ENCODE measurements around the gene METTL27. TPM values are rescaled to one million over a fixed set of nuclear protein-coding genes. Genes with fewer than 3 reads are reported as not detected.
A peak's percentile ranks its signal among the peaks of the same experiment; 100 is the strongest.
"Not testable (repeated sequence)": the region's sequence is repeated elsewhere in the genome, so short reads cannot be mapped to it uniquely, and the experiment has no call there.

METTL27 gene
- polyA plus RNA-seq, 4 donors, result 1.8 to 19.0 (median 6.2) TPM

DNA sequence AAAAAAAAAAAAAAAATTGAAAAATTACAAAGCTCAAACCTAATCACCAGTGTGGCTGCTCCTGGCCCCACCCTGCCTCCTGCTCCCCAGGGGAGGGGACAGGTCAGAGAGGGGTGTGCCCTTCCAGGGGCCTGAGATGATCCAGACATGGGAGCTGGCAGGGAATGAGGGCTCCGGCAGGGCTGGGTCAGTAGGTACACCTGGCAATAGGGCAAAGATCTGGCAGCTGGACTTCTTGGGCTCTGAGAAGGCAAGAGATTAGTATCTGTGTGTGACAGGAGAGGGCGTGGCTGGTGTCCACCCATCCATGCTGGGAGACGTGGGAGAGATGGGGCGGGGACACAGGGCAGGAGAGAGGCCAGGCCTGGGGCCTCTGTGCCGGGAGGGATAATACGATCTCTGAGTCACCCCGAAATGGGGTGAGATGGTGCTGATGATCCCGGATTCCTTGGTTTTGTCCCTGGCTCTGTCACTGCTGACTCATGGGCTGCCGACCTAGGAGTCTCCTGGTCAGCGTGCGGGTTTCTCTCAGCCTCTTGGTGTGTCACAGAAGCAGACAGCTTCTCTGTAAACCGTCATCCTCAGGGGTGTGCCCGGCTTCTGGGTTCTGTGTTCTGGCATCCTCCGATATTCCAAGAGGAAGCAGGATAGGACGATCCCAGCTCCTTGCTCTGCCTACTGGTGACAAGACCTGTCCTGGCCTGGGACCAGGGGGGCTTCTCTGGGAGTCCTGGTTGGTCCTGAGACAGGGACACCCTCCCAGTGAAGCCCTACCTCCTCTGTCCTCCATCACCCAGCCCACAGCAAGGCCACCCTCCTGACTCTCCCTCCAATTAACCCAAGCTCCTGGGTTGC lies 19.8 kb downstream of the METTL27 start:
- DNase-seq (ENCODE audit: low read depth in 4 of 4, low spot score in 3 of 4), result peak in 2 of 4 donors; percentile 62 to 76

DNA sequence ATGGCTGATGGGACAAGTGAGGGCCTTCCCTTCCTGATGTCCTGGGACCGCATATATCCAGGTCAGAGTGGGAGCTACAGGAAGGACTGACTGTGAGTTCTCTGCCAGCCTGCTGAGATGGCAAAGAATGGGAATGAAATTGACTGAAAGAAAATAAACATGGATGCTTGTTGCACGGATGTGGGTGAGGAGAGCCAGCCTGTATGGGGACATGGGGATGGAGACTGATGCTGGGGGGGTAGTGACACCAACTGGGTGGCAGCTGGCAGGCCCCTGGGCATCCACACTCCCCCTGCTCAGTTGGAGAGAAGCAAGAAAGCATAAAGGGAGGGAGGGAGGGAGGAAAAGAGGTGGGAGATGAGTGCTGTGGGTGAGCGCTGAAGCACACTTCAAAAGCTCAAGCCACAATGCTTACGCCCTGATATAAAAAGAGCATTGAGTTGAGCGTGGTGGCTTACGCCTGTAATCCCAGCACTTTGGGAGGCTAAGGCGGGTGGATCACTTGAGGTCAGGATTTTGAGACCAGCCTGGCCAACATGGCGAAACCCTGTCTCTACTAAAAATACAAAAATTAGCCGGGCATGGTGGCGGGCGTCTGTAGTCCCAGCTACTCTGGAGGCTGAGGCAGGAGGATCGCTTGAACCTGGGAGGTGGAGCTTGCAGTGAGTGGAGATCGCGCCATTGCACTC lies 20.6 kb downstream of the METTL27 start:
- DNase-seq (ENCODE audit: low read depth in 4 of 4, low spot score in 3 of 4), result not testable (repeated sequence)

- DNase-seq (ENCODE audit: low read depth in 4 of 4, low spot score in 3 of 4), result no peak
These were observed 22.3 kb downstream of the METTL27 start for GRCh38 chr7:73820013-73820412.

DNA sequence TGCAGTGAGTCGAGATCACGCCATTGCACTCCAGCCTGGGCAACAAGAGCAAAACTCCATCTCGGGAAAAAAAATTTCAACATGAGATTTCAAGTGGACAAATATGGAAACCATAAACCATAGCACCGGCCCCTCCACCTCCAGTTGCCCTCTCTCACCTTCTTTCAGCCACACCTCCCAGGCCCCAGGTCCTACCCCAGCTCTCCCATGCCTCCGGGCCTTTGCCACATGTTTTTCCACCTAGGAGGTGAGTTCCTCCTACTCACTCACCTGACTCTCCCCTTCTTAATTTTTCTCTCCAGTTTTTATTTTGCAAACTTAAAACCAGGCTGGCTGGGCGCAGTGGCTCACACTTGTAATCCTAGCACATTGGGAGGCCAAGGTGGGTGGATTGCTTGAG lies 25.2 kb downstream of the METTL27 start:
- DNase-seq (ENCODE audit: low read depth in 4 of 4, low spot score in 3 of 4), result no peak

DNA sequence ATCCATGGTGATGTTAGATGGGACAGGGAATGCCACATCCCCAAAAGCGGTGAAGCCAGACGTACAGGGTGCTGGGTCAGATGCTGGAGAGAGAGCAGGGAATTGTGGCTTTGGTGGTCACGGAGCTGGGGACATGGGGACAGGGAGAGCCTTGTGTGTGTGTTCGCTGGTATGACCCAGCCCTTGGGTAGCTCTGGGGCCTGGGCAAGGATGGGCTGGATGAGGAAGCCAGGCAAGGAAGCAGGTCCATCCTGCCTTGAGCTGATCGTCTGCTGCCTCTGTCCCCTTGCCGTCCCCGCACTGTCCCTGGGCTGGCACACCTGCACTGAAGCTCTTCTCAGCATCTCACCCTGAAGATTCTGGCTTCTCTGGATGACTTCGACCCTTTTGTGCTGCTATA lies 26.9 kb downstream of the METTL27 start:
- no peak for DNase-seq (ENCODE audit: low read depth in 4 of 4, low spot score in 3 of 4)

- no peak for DNase-seq (ENCODE audit: low read depth in 4 of 4, low spot score in 3 of 4)
These were observed 29.3 kb downstream of the METTL27 start for GRCh38 chr7:73812996-73813395.

DNA sequence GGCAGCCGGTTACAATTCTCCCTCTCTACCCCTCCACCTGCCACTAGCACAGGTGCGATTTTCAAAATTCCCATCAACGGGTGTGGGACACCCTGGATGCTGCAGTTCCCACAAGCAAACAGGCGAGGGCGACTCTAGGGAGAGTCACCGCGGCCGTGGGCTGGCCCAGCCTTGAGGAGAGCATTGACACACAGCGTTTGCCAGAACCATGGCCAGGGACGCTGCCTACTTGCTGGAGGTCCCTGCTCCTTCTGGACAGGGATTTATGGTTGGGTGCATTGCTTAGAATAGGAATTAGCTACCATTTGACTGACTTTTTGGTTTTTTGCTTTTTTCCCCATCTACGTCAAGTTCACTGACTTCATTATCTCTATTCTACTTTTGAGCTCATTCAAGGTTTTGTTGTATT lies 30.6 kb downstream of the METTL27 start:
- no peak for DNase-seq (ENCODE audit: low read depth in 4 of 4, low spot score in 3 of 4)

DNA sequence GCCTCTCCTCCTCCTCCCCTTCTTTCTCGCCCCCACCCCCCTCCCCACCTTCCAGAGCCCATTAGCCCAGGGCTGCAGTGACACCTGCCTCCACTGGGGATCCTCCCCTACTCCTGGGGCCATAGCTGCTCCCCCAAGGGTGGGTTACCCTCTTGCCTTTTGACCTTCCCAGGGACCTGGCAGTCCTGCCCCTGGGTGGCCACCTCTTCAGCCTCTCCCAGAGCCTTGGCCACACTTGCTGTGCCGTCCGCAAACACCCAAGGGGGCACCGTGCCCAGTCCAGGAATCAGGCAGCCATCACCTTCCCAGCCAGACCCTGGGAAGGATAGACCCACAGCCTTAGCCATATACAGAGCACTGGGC lies 31.3 kb downstream of the METTL27 start:
- DNase-seq (ENCODE audit: low read depth in 4 of 4, low spot score in 3 of 4), result no peak

GRCh38 chr7:73809467-73809951 lies 32.8 kb downstream of the METTL27 start:
- DNase-seq (ENCODE audit: low read depth in 4 of 4, low spot score in 3 of 4), result no peak

- DNase-seq (ENCODE audit: low read depth in 4 of 4, low spot score in 3 of 4), result no peak
These were observed 39.9 kb downstream of the METTL27 start for GRCh38 chr7:73802459-73802858.

- no peak for DNase-seq (ENCODE audit: low read depth in 4 of 4, low spot score in 3 of 4)
These were observed 40.7 kb downstream of the METTL27 start for GRCh38 chr7:73801577-73801976.

DNA sequence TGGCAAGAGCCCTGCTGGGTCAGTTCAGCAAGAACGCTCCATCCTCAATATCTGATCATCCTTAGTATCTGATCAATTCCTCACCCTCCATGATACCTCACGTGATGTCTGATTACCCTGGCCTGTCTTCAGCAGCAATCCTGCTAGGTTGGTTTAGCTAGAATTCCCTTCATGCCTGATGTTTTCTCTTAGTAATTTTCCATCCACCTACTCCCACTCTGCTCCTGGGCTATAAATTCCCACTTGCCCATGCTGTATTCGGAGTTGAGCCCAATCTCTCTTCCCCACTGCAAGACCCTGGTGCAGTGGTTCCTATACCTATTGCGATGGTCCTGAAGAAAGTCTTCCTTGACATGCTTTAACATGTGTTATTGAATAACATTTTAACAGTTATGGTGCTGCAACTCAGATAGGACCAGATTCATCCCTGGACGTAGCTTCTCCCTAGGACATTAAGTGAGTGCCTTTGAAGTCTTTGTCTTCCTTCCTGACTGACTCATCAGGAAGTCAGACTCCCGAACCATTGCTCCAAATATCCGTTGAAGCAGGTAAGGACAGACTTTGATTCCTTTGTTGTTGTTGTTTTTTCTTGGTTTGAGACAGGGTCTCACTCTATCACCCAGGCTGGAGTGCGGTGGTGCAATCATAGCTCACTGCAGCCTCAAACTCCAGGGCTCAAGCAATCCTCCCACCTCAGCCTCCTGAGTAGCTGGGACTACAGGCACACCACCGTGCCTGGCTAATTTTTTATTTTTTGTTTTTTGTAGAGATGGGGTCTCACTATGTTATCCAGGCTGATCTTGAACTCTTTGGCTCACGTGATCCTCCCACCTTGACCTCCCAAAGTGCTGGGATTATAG lies 42.8 kb downstream of the METTL27 start:
- DNase-seq (ENCODE audit: low read depth in 4 of 4, low spot score in 3 of 4), result no peak

GRCh38 chr7:73797176-73797575 lies 45.1 kb downstream of the METTL27 start:
- not testable (repeated sequence) for DNase-seq (ENCODE audit: low read depth in 4 of 4, low spot score in 3 of 4)

DNA sequence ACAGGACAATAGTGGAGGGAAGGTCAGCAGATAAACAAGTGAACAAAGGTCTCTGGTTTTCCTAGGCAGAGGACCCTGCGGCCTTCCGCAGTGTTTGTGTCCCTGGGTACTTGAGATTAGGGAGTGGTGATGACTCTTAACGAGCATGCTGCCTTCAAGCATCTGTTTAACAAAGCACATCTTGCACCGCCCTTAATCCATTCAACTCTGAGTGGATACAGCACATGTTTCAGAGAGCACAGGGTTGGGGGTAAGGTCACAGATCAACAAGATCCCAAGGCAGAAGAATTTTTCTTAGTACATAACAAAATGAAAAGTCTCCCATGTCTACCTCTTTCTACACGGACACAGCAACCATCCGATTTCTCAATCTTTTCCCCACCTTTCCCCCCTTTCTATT lies 45.7 kb downstream of the METTL27 start:
- not testable (repeated sequence) for DNase-seq (ENCODE audit: low read depth in 4 of 4, low spot score in 3 of 4)

GRCh38 chr7:73795188-73795587 lies 47.1 kb downstream of the METTL27 start:
- not testable (repeated sequence) for DNase-seq (ENCODE audit: low read depth in 4 of 4, low spot score in 3 of 4)

GRCh38 chr7:73791170-73791690 lies 51.1 kb downstream of the METTL27 start:
- DNase-seq (ENCODE audit: low read depth in 4 of 4, low spot score in 3 of 4), result not testable (repeated sequence)

DNA sequence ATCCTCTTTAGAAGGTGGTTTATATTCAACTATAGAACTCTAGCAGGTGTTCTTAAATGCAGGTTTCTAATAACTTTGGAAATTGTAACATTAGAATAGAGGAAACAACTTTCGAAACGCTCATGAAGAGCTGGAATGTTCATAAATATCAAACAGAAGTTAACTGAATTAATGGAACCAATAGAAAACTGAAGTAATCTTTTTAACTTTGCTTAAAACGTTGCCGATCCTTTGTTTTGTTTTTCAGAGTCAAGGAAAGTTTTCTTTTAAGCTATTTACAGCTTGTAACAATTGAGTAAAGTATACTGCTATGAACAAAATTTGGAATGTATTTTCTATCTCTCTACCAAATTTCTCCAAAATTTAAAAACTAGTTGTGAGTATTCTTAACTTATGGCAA lies 53.3 kb downstream of the METTL27 start:
- DNase-seq (ENCODE audit: low read depth in 4 of 4, low spot score in 3 of 4), result no peak

GRCh38 chr7:73787786-73788048 lies 54.6 kb downstream of the METTL27 start:
- DNase-seq (ENCODE audit: low read depth in 4 of 4, low spot score in 3 of 4), result not testable (repeated sequence)

DNA sequence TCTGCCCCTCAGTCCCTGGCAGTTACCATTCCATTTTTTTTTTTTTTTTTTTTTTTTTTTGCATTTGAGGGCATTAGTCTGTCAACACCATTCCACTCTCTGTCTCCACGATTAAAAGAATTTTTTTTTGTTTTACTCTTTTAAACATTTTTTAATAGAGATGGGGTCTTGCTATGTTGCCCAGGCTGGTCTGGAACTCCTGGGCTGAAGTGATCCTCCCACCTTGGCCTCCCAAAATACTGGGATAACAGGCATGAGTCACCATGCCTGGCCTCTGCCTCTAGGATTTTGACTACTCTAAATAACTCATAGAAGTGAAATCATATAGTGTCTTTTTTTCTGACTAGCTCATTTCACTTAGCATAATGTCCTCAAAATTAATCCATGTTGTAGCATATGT lies 55.7 kb downstream of the METTL27 start:
- DNase-seq (ENCODE audit: low read depth in 4 of 4, low spot score in 3 of 4), result no peak
